Ovary (tissue), 3 donors: ENCODE data around the gene CLIP2.
"Not testable (repeated sequence)": the region's sequence is repeated elsewhere in the genome, so short reads cannot be mapped to it uniquely, and the experiment has no call there.

Experiments used
- CTCF ChIP-seq, 3 donors: fragments of 450-650 bp in 2 of 3; fragments of 200-600 bp in 1 of 3; IDR thresholded peaks; one replicate each; pipeline versions ENCODE4 v1.5.1 to v1.8.0; 2016 to 2022; ENCODE audit warnings: antibody characterized with exemption in 3 of 3, mild to moderate bottlenecking in 1 of 3
- POLR2A ChIP-seq: fragments of 450-650 bp; IDR thresholded peaks from one replicate; pipeline ENCODE4 v1.6.1; 2017; ENCODE audit warnings: antibody characterized with exemption, mild to moderate bottlenecking, moderate library complexity
- donor health status: DM: no; HTN: no; CAD: no.

- not testable (repeated sequence) for TF ChIP-seq CTCF (IDR thresholded peaks at IDR 0.05); POLR2A
These were observed 148.0 kb downstream of the CLIP2 start for GRCh38 chr7:74437291-74437571.
